Caco-2 (cell line): ENCODE results near the gene GSG1L. TPM values are rescaled to one million over a fixed set of nuclear protein-coding genes. Genes with fewer than 3 reads are reported as not detected.

Experiments used
- BruUV-seq: library from RNA; stranded (reverse); fragments of 400-500 nt; replicated peaks from 2 replicates; lab custom pipeline; 2021; lab: Mats Ljungman, UMichigan
- CTCF ChIA-PET: fragments of 300-600 bp; sonication (Branson Sonifier 250); formaldehyde crosslinking; loops from one replicate; lab custom pipeline; 2022; ENCODE audit warnings: antibody characterized with exemption; lab: Charles Lee
- POLR2A ChIA-PET: fragments of 300-600 bp; sonication (Branson Sonifier 250); formaldehyde crosslinking; loops from one replicate; lab custom pipeline; 2022; ENCODE audit warnings: antibody characterized with exemption; lab: Charles Lee
- DNase-seq, 2 experiments: peaks; one replicate each; pipeline versions ENCODE4 v3.0.0 to v3.0.0-alpha.2; 2020 to 2022
- H3K27me3 ChIP-seq: replicated peaks from 2 replicates; pipeline ENCODE4 v1.6.0; 2011; ENCODE audit warnings: low read length; ENCODE audit not compliant: control insufficient read depth, insufficient read depth
- H3K36me3 ChIP-seq: 2 replicates; pipeline ENCODE4 v1.5.1; 2011; ENCODE audit warnings: low read length; ENCODE audit not compliant: control insufficient read depth, insufficient read depth
- H3K4me1 ChIP-seq: fragments of 250-450 bp; sonication (Bioruptor Pico); 2 replicates; pipeline ENCODE4 v1.5.1; 2020; ENCODE audit warnings: mild to moderate bottlenecking
- H3K4me3 ChIP-seq: 2 replicates; pipeline ENCODE4 v1.5.1; 2011; ENCODE audit warnings: low read depth, mild to moderate bottlenecking, control low read depth, low read length
- H3K9me3 ChIP-seq: fragments of 250-450 bp; sonication (Bioruptor Pico); 2 replicates; pipeline ENCODE4 v1.5.1; 2020; ENCODE audit warnings: mild to moderate bottlenecking, moderate library complexity
- H3K27ac Mint-ChIP-seq: one replicate; pipeline ENCODE4 v1.8.0; 2022; ENCODE audit warnings: mixed read lengths; ENCODE audit not compliant: unreplicated experiment
- H3K27me3 Mint-ChIP-seq: one replicate; pipeline ENCODE4 v1.8.0; 2022; ENCODE audit warnings: mixed read lengths; ENCODE audit not compliant: insufficient read depth, unreplicated experiment
- H3K36me3 Mint-ChIP-seq: one replicate; pipeline ENCODE4 v1.8.0; 2022; ENCODE audit warnings: mild to moderate bottlenecking, mixed read lengths; ENCODE audit not compliant: insufficient read depth, unreplicated experiment
- H3K4me1 Mint-ChIP-seq: one replicate; pipeline ENCODE4 v1.8.0; 2022; ENCODE audit warnings: low read depth, mixed read lengths; ENCODE audit not compliant: unreplicated experiment
- H3K4me3 Mint-ChIP-seq: one replicate; pipeline ENCODE4 v1.8.0; 2022; ENCODE audit warnings: mild to moderate bottlenecking, moderate library complexity, mixed read lengths; ENCODE audit not compliant: unreplicated experiment
- H3K9me3 Mint-ChIP-seq: one replicate; pipeline ENCODE4 v1.8.0; 2022; ENCODE audit warnings: mixed read lengths; ENCODE audit not compliant: unreplicated experiment
- CTCF ChIP-seq, 2 experiments: fragments of 200-600 bp in 1 of 2; IDR thresholded peaks; 1 replicate in 1 of 2; 2 replicates in 1 of 2; pipeline versions ENCODE4 v1.5.1 to v1.8.0; 2011 to 2022; ENCODE audit warnings: antibody characterized with exemption in 1 of 2, control low read depth in 1 of 2, inconsistent platforms in 1 of 2, low read depth in 1 of 2, low read length in 1 of 2, mild to moderate bottlenecking in 1 of 2, moderate library complexity in 1 of 2; ENCODE audit not compliant: insufficient read depth in 1 of 2, severe bottlenecking in 1 of 2, unreplicated experiment in 1 of 2
- intact Hi-C: fragments of 100-400 bp; cut with micrococcal nuclease; formaldehyde crosslinking; loops from one replicate; pipeline ENCODE4 v1.10.0; 2022; ENCODE audit not compliant: unreplicated experiment
- total RNA-seq: library from RNA; stranded (reverse); gene quantifications from 2 replicates; pipeline ENCODE4 v1.2.3, GENCODE V29; 2022

Gene GSG1L
- total RNA-seq, 1 experiment from 2014 or later, result not detected

- H3K27me3 ChIP-seq, result no peaks in the 10 kb centered on the region
- H3K9me3 ChIP-seq, result peaks cover 7% of the 10 kb centered on the region; the same call in 1 of the 2 replicates
- no peak for DNase-seq
- no peak overlapping the region for H3K4me3 ChIP-seq
- no peaks in the 10 kb centered on the region for H3K36me3 ChIP-seq
- TF ChIP-seq CTCF (IDR thresholded peaks at IDR 0.05; ENCODE audit: insufficient read depth in 1 of 2, low read depth in 1 of 2, low read length in 1 of 2, severe bottlenecking in 1 of 2, unreplicated experiment in 1 of 2), result no peak
- H3K4me1 Mint-ChIP-seq, result no peaks in the 10 kb centered on the region
- peaks cover 4% of the 10 kb centered on the region for H3K27me3 Mint-ChIP-seq
- POLR2A ChIA-PET, result no interaction called here
- H3K9me3 Mint-ChIP-seq, result peaks cover 13% of the 10 kb centered on the region
- no peaks in the 10 kb centered on the region for H3K4me1 ChIP-seq
- no peak overlapping the region for H3K4me3 Mint-ChIP-seq
- CTCF ChIA-PET, result no interaction called here
- no TSS peak for BruUV-seq
- H3K27ac Mint-ChIP-seq, result no peak overlapping the region
- intact Hi-C loops, result no loop called here
- H3K36me3 Mint-ChIP-seq, result no peaks in the 10 kb centered on the region
These were observed 193.3 kb downstream of the GSG1L start for GRCh38 chr16:27870116-27870798.

- no peak for TF ChIP-seq CTCF (IDR thresholded peaks at IDR 0.05; ENCODE audit: insufficient read depth in 1 of 2, low read depth in 1 of 2, low read length in 1 of 2, severe bottlenecking in 1 of 2, unreplicated experiment in 1 of 2)
- no peak for DNase-seq
- H3K36me3 Mint-ChIP-seq, result no peaks in the 10 kb centered on the region
- H3K4me3 Mint-ChIP-seq, result no peak overlapping the region
- peaks cover 4% of the 10 kb centered on the region for H3K9me3 Mint-ChIP-seq
- H3K27me3 ChIP-seq, result no peaks in the 10 kb centered on the region
- intact Hi-C loops, result loop anchor here (5.0 kb wide), 1 partner anchor 87 kb away; no protein-coding TSS in a partner anchor
- H3K4me1 Mint-ChIP-seq, result no peaks in the 10 kb centered on the region
- no peak overlapping the region for H3K4me3 ChIP-seq
- H3K27me3 Mint-ChIP-seq, result peaks cover 4% of the 10 kb centered on the region
- no peak overlapping the region for H3K27ac Mint-ChIP-seq
- no peaks in the 10 kb centered on the region for H3K4me1 ChIP-seq
- no TSS peak for BruUV-seq
- CTCF ChIA-PET, result no interaction called here
- H3K9me3 ChIP-seq, result peaks cover 7% of the 10 kb centered on the region; the same call in 1 of the 2 replicates
- POLR2A ChIA-PET, result no interaction called here
- H3K36me3 ChIP-seq, result no peaks in the 10 kb centered on the region
These were observed 194.1 kb downstream of the GSG1L start for GRCh38 chr16:27869411-27869810.

- Mint-ChIP-seq H3K4me3 (no peak overlapping the region), H3K9me3 (peaks cover 12% of the 10 kb centered on the region)
- no peak for TF ChIP-seq CTCF (IDR thresholded peaks at IDR 0.05; ENCODE audit: insufficient read depth in 1 of 2, low read depth in 1 of 2, low read length in 1 of 2, severe bottlenecking in 1 of 2, unreplicated experiment in 1 of 2)
These were observed 195.3 kb downstream of the GSG1L start for GRCh38 chr16:27868180-27868579.

More at GRCh38 chr16:27868180-27868579, 195.3 kb downstream of the GSG1L start:
- Histone ChIP-seq H3K36me3 (no peaks in the 10 kb centered on the region), H3K4me3 (no peak overlapping the region), H3K9me3 (peaks cover 9% of the 10 kb centered on the region; the same call in 1 of the 2 replicates), H3K4me1 (no peaks in the 10 kb centered on the region), H3K27me3 (no peaks in the 10 kb centered on the region)
- POLR2A ChIA-PET, result interaction anchor here (0.6 kb wide), 1 partner anchor 237 kb away, joined by 3 read pairs; no protein-coding TSS in a partner anchor
- Mint-ChIP-seq H3K36me3 (no peaks in the 10 kb centered on the region), H3K27me3 (peaks cover 4% of the 10 kb centered on the region), H3K27ac (no peak overlapping the region), H3K4me1 (no peaks in the 10 kb centered on the region)
- no peak for DNase-seq
- CTCF ChIA-PET, result interaction anchor here (0.6 to 0.7 kb wide), 2 partner anchors 24 to 353 kb away, joined by 3 to 4 read pairs; no protein-coding TSS in a partner anchor
- intact Hi-C loops, result loop anchor here (5.0 kb wide), 1 partner anchor 86 kb away; no protein-coding TSS in a partner anchor
- BruUV-seq, result no TSS peak
